Measurements from ENCODE around the gene FABP3.
A peak's percentile ranks its signal among the peaks of the same experiment; 100 is the strongest.

The FABP3 gene

DNA sequence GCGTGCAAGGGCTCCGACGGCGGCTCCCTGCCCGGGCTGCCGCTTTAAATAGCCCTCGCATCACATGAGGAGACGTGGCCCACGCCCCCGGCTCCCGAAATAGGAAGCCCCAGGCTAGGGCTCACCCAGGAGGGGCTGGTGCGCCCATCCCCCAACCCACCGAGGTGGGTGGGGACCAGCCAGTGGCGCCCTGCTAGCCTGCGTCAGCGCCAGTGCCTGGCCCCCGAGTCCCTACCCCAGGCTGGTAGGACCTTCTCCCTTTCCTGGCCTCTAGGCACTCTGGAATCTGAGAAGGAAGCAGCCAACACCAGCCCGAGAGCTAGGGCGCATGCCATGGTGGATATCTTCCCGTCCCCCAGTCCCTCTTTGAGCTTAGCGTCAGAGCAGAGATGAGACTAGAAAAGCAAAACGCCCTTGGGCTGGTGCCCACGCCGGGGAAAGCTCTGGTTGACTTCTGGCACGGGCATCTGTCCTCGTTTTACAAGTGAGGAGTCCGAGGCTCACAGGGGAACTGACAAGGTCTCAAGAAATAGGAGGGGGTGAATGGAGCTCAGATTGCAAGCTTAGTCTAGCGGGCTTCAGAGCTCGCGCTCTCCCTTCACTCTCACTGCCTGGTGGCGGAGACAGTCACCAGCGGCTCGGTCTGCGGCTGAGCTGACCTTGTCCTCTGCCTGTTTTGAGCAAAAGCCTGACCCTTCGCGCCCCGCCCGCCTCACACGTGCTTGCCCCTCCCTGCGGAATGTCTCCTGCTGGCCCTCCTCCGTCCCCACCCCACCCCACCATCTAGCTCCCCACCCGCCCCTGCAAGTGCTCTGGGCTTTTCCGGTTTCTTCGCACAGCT lies at the start of gene FABP3:
Gene FABP3, minus strand, starts transcription at position 21 of the 841 bp plus-strand sequence. CDS start 62 bp downstream, outside the sequence.
- DNase-seq: no peak

DNA sequence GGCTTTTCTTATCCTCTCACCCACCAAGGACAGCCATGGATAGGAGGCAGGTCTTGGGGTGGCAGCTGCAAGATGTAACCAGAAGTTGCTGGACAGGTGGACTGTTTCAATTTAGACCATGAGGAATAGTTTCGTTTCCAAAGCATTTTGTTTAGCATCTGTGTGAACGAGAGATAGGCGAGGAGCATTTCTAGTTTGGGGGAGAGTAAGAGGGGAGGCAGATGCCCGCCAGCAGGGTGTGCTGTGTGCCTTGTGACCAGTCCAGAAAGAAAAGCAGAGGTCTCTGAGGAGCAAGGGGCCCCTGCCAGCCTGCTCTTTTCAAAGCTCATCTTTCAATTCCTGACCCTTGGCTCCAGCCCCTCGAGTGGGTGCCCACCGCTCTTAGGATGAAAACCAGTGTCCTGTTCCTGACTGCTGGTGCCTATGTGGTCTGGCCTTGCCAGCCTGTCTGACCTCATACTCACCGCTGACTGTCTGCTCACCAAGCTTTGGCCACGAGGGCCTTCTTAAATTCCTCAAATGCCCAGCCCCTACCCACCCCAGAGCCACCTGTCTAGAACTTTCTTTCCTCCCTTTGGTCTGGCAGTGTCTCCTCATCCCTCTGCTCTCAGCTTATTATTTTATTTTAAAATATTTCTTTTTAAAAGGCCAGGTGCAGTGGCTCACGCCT lies 48.6 kb upstream of the FABP3 start:
- no peak for DNase-seq

DNA sequence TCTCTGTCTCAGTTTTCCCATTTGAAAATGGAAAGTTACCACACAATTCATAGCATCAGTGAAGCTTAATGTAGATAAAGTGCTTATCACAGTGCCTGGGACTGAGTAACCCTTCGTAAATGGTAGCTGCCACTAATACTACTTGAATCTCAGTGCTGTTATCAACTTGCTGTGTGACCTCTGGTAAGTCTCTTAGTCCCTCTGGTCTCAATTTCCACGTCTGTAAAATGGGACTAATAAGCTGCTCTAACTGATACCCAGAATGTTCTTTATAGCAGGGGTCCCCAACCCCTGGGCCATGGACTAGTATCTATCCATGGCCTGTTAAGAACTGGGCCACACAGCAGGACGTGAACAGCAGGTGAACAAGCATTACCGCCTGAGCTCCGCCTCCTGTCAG lies 47.8 kb upstream of the FABP3 start:
- no peak for DNase-seq

DNA sequence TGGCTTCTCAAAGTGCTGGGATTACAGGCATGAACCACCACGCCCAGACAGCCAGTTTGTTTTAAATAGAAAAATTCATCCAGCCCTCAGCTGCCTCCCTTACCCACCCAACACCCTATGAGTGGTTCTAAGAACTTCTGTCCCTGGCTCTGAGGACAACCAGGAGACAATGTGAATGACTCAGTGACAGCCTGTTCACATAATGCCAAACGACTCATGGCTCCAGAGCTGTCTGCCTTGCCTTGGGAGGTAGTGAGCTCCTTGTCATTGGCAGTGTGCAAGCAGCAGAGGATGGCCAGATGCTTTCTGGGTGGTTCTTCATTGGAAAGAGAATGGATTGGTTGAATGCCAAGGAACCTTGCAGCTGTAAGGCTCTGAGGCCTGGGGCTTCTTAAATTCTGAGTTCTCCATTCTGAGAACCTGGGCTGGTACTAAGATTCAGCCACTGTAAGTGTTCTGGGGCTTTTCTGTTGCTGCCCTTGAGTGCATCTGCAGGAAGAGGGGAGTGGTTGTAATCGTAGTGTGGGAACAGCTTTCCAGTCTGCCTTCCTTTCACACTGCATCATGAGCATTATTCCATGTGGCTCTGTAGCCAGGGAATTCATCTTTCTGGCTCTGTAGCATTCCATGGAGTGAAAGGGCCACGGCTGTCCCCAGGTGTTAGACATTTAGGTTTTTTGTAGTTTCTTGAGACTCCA lies 45.9 kb upstream of the FABP3 start:
- DNase-seq: no peak

DNA sequence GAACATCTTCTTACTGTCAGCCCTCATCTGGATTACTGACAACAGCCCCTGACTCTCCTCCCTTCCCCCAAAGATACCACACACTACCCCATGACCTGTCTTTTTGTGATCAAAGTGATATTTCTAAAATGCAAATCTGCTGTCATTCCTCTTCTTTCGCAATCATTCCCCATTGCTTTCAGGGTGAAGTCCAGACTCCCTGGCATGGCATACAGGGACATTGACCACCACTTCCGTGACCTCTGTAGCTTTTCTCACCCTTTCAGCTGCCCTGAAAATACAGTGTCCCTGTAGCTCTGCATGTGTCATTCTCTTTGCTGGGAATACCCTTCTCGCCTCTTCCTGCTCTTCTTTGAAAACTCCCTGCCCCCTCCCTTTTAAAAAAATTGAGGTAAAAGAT lies 44.3 kb upstream of the FABP3 start:
- DNase-seq: no peak

DNA sequence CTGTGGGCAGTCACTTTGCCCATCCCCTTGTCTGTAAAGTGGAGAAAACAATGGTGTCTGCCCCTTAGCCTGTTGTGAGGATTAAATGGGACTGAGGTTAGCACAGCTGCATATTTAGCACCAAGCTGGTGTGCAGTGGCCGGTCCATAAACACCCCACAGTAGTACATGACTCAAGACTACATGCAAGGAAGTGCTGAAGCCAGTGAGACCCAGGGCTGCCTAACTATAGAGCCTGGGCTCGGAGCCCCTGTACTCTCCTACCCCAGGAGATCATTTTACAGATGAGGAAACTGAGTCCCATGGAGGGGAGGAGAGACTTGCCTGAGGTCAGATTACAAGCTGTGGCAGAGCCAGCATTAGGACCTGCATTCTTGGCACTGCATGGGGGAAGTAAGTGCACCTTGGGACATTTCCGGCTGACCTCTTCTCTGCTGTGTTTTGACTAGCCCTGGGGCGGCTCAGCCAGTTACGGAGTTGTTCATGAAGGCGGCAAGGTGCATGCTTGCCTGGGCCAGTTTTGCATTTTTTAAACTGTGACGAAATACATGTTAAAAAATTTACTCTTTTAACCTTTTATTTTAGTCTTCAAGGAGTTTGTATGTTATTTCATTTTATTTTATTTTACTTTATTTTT lies 43.3 kb upstream of the FABP3 start:
- DNase-seq: no peak

DNA sequence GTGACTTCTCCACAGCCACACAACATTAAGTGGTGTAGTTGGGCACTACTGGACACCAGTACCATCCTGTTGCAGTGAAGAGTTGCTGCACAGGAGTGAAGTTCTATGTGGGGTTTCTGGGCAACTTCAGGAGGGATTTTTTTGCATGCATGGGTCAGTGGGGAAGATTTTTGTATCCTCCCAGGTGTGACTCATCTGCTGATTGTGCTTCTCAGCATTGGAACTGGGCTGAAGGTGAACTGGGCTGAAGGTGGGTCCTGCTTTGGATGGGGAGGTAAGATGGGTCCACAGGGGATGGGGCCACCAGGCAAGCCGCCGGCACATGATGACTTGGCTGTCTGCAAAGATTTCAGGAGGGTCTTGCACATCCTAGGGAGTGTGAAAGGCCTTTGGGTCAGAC lies 42.8 kb upstream of the FABP3 start:
- DNase-seq: no peak

DNA sequence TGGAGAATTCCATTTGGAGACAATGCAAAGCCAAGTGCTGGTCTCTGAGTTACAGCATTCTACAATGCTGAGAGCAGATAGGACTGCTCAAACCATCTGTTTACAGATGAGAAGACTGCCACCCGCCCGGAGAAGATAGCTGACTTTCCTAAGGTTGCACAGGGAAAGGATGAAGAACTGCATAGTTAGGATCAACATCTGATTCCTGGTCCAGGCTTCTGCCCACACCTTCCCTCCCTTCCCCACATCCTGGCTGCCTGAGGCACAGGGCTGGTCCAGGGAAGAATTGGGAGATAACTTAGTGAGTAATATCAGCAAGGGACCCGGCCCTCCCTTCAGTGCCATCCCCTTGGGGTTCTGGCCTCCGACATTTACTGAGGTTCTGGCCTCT lies 42.1 kb upstream of the FABP3 start:
- no peak for DNase-seq

DNA sequence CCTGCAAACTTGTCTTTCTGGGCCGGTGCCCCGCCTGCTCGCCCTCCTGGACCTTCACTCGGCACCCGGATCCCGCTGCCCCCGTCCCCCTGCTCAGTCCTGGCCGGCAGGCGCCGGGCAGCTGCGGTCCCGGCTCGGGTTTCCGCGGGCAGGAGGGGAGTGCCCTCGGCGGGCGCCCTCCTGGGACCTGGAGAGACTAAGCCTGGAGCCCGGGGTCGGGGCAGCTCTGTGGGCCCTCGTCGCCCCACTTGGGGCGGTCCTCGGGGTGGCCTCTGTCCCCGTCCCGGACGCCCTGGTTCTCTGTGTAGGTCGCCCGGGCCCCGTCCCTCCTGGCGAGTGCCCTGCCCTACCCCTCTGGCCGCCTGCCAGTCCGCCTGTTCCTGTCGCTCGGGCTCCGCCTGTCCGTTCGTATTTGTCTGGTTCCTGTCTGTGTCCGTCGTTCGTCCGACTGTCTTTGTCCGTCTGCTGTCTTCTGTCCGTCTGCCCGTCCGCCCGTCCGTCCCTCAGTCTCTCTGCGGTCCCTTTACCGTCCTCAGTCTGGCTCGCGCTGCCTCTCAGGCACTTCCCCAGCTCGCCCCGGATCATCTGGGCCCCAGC lies 40.6 kb upstream of the FABP3 start:
- peak; percentile 18 for DNase-seq

DNA sequence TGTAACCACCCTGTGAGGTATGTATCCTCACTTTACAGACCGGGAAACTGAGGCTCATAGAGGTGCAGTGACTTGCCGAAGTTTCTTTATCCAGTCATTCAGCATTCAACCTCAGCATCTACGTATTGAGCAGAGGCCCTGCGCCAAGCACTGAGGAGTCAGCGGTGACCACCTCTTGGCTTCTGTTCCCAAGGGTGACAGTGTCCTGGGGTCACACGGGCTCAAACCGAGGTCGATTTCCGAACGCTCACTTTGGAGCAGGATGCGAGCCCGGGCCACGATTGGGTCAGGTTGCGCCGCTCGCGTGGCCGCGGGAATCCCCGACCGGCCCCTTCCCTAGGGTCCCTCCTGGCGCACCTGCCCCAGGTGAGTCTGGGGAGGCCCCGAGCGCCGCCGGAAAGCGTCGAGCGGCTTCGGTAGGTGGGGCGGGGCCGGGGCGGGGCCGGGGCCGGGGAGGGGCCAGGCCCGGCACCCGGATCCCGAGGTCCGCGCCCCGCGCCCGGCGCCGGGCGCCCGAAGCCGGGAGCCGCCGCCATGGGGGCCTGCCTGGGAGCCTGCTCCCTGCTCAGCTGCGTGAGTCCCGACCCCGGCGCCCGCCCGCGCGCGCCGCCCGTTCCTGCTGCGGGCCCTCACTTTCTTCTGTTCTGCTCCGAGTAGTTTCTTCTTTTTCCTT lies 40.0 kb upstream of the FABP3 start, which contains the start of gene SERINC2:
Gene SERINC2, plus strand, starts transcription at position 482 of the 673 bp plus-strand sequence. Its CDS starts 53 bp downstream, at position 535.
- DNase-seq: peak; percentile 12

DNA sequence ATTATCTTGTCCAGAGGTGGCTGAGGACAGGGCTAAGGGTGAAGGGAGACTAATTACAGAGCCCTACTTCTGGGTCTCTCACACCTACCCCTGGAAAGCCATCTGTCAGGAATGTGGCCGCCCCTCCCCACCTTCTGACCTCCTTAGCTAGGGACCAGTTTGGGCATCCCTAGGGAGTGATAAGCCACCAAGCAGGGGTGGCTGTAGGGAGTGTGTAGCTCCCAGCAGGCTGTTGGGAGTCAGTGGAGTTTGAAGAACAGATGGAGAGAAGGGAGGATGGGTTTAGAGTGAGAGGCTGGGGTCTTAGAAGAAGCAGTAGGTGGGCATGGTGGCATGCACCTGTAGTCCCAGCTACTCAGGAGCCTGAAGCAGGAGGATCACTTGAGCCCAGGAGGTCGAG lies 39.3 kb upstream of the FABP3 start:
- DNase-seq: no peak

DNA sequence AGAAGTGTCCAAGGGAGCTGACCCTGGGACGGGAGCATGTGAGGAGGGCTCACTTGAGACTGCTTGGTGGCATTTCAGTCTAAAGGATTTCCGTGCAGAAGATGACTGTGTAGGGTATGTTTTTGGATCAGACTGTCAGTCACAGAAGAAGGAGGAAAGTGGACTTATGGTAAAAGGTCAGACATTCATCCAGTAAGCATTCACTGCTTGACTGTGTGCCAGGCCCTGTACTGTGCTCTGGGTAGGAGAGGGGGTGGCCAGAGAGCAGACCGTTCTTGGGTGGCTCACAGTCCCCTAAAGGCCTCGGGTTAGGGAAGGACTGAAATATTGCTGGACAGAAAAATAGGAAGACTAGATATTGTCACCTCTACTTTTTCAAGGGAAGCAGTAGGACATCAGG lies 38.0 kb upstream of the FABP3 start:
- no peak for DNase-seq

DNA sequence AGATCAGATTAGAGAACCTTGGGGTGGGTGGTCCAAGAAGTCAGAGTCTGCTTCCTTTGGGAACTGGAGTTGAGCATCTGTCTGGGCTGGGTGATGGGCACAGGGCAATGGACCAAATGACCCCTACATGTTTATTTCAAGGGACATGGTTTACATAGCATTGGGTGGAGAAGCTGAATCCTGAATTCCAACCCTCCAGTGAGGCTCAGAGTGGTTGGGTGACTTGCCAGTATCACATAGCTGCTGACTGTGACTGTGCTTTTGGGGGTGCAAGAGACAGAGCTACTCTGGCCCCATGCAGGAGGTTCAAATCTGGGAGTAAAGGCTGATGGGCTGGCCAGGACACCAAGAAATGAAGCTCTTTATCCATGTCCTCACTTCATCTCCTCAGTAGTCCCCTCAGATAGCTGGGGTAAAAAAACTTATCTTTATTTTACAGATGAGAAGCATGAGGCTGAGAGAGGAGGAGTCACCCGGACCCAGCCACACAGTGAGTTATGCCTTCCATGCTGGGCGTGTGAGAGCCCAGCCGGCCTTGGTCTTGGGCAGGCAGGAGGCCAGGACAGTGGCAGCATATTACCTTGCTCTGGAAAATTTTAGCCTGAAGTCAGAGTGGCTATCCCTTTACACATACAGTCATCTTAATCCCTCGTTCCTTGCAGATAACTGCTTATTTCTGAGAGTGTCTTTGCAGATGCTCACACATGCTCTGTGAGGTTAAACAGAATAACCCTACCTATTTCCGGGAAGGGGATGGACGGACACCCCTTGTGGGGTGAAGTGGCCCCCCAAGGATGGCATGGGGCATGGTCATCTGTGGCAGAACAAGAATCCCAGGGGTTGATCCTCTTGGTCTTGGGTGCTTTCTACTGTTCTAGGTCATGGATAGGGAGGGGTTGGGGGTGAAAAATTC lies 37.3 kb upstream of the FABP3 start:
- DNase-seq: no peak

DNA sequence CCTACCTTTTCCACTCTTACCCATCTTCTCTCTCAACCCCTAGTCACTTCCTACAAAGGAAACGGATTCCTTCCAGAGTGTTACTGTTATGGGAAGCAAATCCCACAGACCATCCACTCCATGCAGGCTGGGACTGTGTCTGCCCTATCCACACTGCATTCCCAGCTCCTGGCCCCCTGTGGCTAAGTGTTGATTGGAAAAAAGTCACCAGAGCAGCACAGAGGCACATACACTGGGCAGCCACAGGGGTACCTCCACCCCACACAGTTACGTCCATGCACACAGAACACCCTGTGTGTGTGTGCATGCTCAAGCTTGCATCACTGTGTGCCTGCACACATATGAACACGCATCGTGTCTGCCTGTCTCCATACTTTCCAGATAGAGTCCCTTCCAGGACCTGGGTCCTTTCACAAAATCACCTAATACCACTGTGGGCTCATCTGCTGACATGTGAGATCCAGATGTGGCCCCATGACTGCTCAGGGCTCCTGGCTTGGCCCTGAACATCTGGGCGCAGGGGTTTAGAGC lies 36.0 kb upstream of the FABP3 start:
- no peak for DNase-seq

DNA sequence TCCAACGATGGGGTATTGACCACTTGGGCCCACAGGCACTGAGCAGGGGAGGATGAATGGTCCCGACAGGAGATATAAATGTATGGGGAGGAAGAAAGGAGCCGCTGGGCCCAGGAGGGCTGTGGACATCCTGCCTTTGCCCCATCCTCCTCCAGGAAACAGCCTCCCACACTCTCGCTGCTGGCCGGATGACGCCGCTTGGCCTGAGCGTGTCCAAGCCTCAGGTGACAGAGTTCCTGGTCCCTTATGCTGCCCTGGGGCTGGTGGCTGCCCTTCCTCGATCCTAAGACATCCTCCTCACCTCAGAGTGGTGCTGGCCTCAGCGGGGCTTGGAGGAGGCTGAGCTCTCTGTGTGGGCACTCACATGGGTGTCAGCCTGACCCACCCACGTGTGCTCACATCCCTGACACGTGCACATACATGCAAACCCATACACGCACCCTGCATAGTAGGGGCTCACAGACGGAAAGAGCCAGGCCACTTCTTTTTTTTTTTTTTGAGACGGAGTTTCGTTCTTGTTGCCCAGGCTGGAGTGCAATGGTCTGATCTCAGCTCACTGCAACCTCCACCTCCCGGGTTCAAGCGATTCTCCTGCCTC lies 34.3 kb upstream of the FABP3 start:
- no peak for DNase-seq

DNA sequence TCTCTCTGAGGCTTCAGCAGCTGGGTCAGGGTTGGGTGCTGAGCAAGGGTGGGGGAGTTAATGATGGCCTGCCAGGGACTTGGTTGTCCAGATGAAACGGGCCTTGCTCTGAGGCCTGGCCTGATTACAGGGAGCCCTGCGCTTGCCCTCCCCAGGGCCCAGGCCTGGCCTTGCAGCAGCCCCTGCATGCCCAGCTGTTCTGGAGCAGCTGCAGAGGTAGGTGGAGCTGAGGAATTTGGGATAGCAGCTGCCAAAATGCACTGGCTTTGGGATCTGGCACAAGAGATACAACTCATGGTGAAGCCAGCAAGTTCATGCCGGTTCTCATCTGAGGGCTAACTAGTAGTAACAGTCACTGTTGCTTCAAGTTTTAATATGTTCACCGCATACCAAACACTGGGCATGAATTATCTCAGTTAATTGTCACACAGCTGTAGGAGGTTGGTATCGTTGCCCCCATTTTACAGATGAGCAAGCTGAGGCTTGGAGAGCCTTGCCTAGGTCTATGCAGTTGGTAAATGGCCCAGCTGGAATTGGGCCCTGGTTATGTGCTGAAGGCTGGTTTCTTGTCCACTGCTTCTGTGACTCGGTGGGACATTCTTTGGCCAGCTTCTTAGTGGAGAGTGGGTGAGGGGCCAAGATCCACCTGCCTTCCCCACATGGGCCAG lies 32.8 kb upstream of the FABP3 start:
- no peak for DNase-seq

DNA sequence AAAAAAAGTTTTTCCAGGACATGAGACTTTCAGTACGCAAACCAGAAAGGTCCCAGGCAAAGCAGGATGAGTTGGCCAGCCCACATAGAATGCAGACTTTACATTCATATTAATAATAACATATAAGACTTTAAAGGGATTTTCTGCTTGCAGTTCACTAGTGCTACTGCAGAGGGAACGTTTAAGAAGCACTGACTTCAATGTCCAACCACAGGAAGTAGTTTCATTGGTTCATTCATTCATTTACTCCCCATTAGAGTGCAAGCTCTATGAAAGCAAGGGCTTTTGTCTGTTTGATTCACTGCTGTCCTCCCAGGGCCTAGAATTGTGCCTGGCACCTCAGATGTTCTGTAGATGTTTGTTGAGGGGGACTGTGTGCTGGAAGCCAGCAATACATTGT lies 28.4 kb upstream of the FABP3 start:
- no peak for DNase-seq

DNA sequence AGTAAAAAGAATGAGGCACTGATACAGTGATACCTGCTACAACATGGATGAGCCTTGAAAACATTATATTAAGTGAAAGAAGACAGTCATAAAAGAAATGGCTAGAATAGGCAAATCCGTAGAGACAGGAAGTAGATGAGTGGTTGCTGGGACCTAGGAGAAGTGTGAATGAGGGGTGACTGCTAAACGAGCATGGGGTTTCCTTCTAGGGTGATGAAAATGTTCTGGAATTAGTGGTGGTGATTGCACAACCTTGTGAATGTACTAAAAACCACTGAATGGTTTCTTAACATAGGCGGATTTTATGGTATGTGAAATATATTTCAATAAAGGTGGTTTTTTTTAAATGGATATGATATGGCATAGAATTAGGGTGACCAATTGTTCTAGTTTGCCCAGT lies 27.5 kb upstream of the FABP3 start:
- DNase-seq: no peak

DNA sequence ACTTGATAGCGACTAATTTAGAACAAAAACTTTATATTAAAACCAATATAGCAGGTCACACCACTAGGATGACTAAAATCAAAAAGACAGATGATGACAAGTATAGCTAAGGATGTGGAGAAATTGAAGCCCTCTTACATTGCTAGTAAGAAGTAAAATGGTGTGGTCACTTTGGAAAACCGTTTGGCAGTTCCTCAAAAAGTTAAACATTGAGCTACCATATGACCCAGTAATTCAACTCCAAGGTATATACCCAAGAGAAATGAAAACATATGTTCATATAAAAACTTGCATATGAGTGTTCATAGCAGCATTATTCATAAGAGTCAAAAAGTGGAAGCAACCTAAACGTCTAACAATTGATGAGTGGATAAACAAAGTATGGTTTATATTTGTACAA lies 27.1 kb upstream of the FABP3 start:
- DNase-seq: no peak

DNA sequence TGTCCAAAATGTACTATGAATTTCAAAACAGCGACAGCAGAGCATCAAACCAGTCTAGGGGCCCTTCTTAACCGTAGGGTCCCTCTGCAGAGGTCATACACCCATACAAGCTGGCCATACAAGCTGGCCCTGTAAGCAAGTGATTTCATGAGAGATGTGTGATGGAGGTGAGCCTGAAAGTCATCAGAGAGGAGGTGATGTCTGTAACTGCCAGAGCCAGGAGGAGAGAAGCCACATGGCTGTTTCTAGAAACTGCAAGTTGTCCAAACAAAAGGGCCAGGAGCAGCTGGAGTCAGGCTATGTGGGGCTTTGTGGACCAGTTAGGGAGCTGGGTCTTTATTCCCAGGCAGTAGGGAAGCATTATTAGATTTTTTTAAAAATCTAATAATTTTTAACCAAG lies 25.4 kb upstream of the FABP3 start:
- DNase-seq: no peak
